C4-2B (cell line): ENCODE measurements around the gene HES2.
A peak's percentile ranks its signal among the peaks of the same experiment; 100 is the strongest.
"Not testable (repeated sequence)": the region's sequence is repeated elsewhere in the genome, so short reads cannot be mapped to it uniquely, and the experiment has no call there.

Source experiments
- H3K27ac ChIP-seq: fragments of 450-650 bp; 2 replicates; pipeline ENCODE4 v1.5.1; 2017
- CTCF ChIP-seq: fragments of 450-650 bp; conservative IDR thresholded peaks from 2 replicates; pipeline ENCODE4 v1.5.1; 2017; ENCODE audit warnings: mild to moderate bottlenecking
- ZFX ChIP-seq: fragments of 450-650 bp; IDR thresholded peaks from 2 replicates; pipeline ENCODE4 v1.6.1; 2017

Gene HES2

DNA sequence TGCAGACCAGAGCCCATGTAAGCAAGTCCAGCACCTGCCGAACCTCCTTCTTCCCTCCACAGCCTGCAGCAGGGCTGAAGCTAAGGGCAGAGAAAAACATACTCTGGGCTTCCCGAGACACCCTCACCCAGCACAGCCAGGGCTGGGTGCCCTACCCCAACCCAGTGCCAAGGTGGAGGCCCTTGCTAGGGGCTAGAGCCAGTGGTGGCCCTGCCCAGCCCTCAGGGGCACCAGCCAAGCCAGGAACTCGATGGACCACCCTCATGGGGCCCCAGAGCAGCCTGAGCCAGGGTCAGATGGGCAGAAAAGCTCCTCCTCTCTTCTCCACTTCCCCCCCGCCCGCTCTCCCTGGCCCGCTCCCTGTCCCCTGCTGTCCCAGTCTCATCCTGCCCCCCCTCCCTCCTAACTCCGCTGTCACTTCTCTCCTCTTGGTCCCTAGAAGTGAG, 30.3 kb upstream of the HES2 start:
- no peak overlapping the region for H3K27ac ChIP-seq
- TF ChIP-seq CTCF = no peak

- TF ChIP-seq ZFX (no peak), CTCF (no peak)
- no peak overlapping the region for H3K27ac ChIP-seq
Observed at GRCh38 chr1:6448749-6449631, 29.3 kb upstream of the HES2 start.

DNA sequence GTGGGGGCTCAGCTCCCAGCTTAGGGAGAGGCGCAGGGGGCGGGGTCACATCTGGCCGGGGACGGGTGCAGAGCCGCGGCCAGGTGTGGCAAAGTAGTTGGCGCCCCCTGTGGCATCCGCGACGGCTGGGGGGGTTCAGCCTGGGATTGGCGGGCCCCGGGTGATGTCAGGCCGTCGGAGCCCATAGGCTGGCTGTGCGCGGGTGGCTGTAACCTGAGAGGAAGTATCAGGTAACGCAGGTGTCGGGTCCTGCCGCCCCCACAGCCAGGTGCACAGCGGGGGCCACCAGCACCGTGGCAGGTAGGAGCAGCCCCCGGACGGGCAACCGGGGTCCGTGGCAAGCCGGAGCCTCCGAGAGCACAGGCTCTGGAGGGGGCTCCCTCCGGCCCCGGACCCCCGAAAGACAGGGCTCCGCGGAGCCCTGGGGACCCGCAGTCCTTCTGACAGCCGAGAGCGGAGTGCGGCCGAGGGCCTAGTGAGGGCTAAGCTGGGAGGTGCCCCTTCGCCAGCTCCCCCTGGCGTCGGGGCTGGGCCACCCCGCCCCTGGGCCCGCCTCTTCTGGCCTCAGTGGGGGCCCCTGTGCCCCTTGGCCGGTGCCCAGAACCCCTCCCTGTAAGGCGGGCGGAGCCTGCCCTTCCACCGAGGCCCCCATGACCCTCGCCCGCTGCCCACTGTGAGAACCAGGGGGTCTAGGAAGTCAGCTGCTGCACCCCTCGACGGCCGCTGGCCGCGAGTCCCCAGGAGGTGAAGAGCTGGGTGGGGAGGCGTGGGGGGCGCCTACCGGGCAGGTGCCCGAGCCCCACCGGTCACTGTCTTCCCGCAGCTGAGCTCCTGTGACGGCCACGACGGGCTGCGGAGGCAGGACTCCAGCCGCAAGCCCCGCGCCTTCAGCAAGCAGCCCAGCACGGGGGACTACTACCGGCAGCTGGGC, 28.4 kb upstream of the HES2 start:
- H3K27ac ChIP-seq = no peak overlapping the region
- TF ChIP-seq ZFX (no peak), CTCF (no peak)

- H3K27ac ChIP-seq = no peak overlapping the region
- no peak for TF ChIP-seq CTCF
- no peak for TF ChIP-seq ZFX
Observed at GRCh38 chr1:6447016-6447817, 27.5 kb upstream of the HES2 start.

- H3K27ac ChIP-seq = no peak overlapping the region
- TF ChIP-seq ZFX (no peak), CTCF (no peak)
Observed at GRCh38 chr1:6446665-6447015, 26.9 kb upstream of the HES2 start.

DNA sequence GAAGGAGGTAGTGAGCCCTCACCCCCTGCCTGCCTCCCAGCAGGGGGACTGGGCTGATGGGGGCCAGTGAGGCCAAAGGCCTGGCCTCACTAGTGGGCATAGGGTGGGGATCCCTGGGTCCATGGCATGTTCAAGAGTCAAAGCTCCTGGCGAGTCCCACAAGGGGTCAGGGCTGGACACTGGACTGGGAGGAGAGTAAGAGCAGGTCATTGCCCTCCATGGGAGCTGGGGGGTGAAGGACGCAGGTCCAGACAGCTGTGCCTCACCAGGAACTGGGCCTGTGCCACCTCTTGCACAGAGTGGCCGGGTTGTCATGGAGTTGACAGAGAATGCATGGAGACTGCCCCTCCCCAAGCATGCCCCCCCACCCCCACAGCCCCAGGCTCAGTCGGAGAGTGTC, 26.2 kb upstream of the HES2 start:
- H3K27ac ChIP-seq = not testable (repeated sequence)

DNA sequence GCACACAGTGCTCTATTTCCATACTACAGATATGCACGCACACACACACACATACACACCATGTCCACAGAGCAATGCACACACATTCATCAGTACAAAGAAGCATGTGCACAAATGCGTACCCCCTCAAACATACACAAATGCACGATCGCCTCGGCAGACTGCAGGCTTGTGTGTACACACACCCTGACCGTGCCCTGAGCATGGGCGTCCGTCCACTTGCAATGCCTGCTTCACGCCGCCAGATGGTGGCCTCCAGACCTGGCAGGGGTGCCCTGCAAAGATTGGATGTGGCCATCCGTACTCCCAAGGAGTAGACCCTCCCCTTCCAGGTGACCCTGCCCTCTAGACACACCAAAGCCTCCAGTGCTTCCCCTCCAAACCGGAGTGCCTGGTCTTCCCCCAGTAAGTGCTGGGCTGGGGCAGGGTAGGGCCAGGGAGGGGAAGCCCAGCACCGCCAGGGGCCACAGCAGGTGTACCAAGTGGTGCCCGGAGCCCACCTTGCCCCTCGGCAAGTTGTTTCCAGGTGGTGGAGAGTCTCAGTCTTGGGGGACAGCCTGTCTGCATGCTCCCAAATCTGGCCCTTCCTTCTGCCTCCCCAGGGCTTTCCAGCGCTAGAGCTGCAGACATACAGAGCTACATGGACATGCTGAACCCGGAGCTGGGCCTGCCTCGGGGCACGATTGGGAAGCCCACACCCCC, 25.5 kb upstream of the HES2 start:
- no peak overlapping the region for H3K27ac ChIP-seq
- no peak for TF ChIP-seq ZFX
- peak; percentile 79 for TF ChIP-seq CTCF
